T-helper 9 cell (primary cell): ENCODE measurements around the gene ZNF264.
"Not testable (repeated sequence)": the region's sequence is repeated elsewhere in the genome, so short reads cannot be mapped to it uniquely, and the experiment has no call there.

Source experiments
- DNase-seq: peaks from one replicate; pipeline ENCODE4 v3.0.0-alpha.2; 2020
- total RNA-seq, 2 donors: gene quantifications; one replicate each; lab custom pipeline; 2026; lab: John Stamatoyannopoulos, UW

ZNF264 gene
- total RNA-seq: 52.1 to 104 reads per million in 2 donors

GRCh38 chr19:57191141-57192076 lies at the start of gene ZNF264:
Gene ZNF264 (plus strand): TSS chr19:57191500. CDS start chr19:57191914, 414 bp downstream.
- DNase-seq: peak; percentile 83

GRCh38 chr19:57141699-57142098 lies 49.6 kb upstream of the ZNF264 start:
- no peak for DNase-seq

- no peak for DNase-seq
Measured at GRCh38 chr19:57152921-57153320, 38.4 kb upstream of the ZNF264 start.

GRCh38 chr19:57161985-57162539 lies 29.2 kb upstream of the ZNF264 start:
- DNase-seq: no peak

GRCh38 chr19:57165846-57166245 lies 25.5 kb upstream of the ZNF264 start:
- DNase-seq: no peak

- no peak for DNase-seq
Measured at GRCh38 chr19:57167385-57167784, 23.9 kb upstream of the ZNF264 start, which contains the start of gene DUXA. Gene DUXA (minus strand): TSS chr19:57167485. CDS start chr19:57167443, 42 bp downstream.

- DNase-seq: peak; percentile 27
Measured at GRCh38 chr19:57171551-57172081, 19.7 kb upstream of the ZNF264 start.

- no peak for DNase-seq
Measured at GRCh38 chr19:57190301-57190700, 999 bp upstream of the ZNF264 start.

GRCh38 chr19:57192077-57192420 lies 749 bp downstream of the ZNF264 start:
- DNase-seq: no peak

- no peak for DNase-seq
Measured at GRCh38 chr19:57192993-57193392, 1.7 kb downstream of the ZNF264 start.

GRCh38 chr19:57197874-57198273 lies 6.6 kb downstream of the ZNF264 start:
- DNase-seq: not testable (repeated sequence)

GRCh38 chr19:57202160-57202559 lies 10.9 kb downstream of the ZNF264 start:
- no peak for DNase-seq

- DNase-seq: no peak
Measured at GRCh38 chr19:57210381-57210780, 19.1 kb downstream of the ZNF264 start.

- DNase-seq: no peak
Measured at GRCh38 chr19:57212109-57212508, 20.8 kb downstream of the ZNF264 start.

- no peak for DNase-seq
Measured at GRCh38 chr19:57227502-57227901, 36.2 kb downstream of the ZNF264 start.

GRCh38 chr19:57231686-57232085 lies 40.4 kb downstream of the ZNF264 start:
- no peak for DNase-seq

GRCh38 chr19:57233207-57233606 lies 41.9 kb downstream of the ZNF264 start:
- DNase-seq: no peak

- DNase-seq: no peak
Measured at GRCh38 chr19:57239982-57240310, 48.6 kb downstream of the ZNF264 start.

GRCh38 chr19:57240311-57241090 lies 49.2 kb downstream of the ZNF264 start, which contains the start of gene ZNF805:
Gene ZNF805 (plus strand): TSS chr19:57240632. CDS start chr19:57240892, 260 bp downstream.
- DNase-seq: peak; percentile 94

GRCh38 chr19:57241176-57241575 lies 49.9 kb downstream of the ZNF264 start:
- DNase-seq: no peak

- no peak for DNase-seq
Measured at GRCh38 chr19:57242821-57243220, 51.5 kb downstream of the ZNF264 start.

- no peak for DNase-seq
Measured at GRCh38 chr19:57244513-57244912, 53.2 kb downstream of the ZNF264 start.

- DNase-seq: no peak
Measured at GRCh38 chr19:57245066-57245465, 53.8 kb downstream of the ZNF264 start.
